Adipocyte (in vitro differentiated cells): ENCODE results near the gene AFAP1.

Experiments
- DNase-seq: peaks from one replicate; pipeline ENCODE4 v3.0.0-alpha.2; 2015; ENCODE audit warnings: low read depth
- H3K27me3 ChIP-seq: replicated peaks from 2 replicates; pipeline ENCODE4 v1.7.0; 2013; ENCODE audit warnings: mild to moderate bottlenecking, low read length, moderate library complexity; ENCODE audit not compliant: control insufficient read depth, insufficient read depth
- H3K36me3 ChIP-seq: 2 replicates; pipeline ENCODE4 v1.7.0; 2013; ENCODE audit warnings: low read length, mild to moderate bottlenecking, moderate library complexity; ENCODE audit not compliant: control insufficient read depth, insufficient read depth, severe bottlenecking
- H3K4me1 ChIP-seq: 2 replicates; pipeline ENCODE4 v1.7.0; 2013; ENCODE audit warnings: mild to moderate bottlenecking, low read length, moderate library complexity; ENCODE audit not compliant: control insufficient read depth, insufficient read depth
- H3K4me3 ChIP-seq: 2 replicates; pipeline ENCODE4 v1.7.0; 2013; ENCODE audit warnings: mild to moderate bottlenecking, low read length, moderate library complexity
- H3K9ac ChIP-seq: 2 replicates; pipeline ENCODE4 v1.7.0; 2013; ENCODE audit warnings: mild to moderate bottlenecking, low read length, moderate library complexity
- H3K9me3 ChIP-seq: 2 replicates; pipeline ENCODE4 v1.7.0; 2013; ENCODE audit warnings: mild to moderate bottlenecking, low read length, moderate library complexity; ENCODE audit not compliant: control insufficient read depth

Gene AFAP1

GRCh38 chr4:7821245-7822136 is 118.2 kb downstream of the AFAP1 start:
- peak overlapping the region; percentile 44 for H3K4me3 ChIP-seq
- no peaks in the 10 kb centered on the region for H3K27me3 ChIP-seq
- peak; percentile 48 for DNase-seq
- peak overlapping the region; percentile 55 for H3K9ac ChIP-seq
- H3K36me3 ChIP-seq, result peaks cover 46% of the 10 kb centered on the region
- no peaks in the 10 kb centered on the region for H3K9me3 ChIP-seq
- H3K4me1 ChIP-seq, result peaks cover 46% of the 10 kb centered on the region

- H3K9me3 ChIP-seq, result no peaks in the 10 kb centered on the region
Observed at GRCh38 chr4:7820031-7820818, 119.4 kb downstream of the AFAP1 start.

DNA sequence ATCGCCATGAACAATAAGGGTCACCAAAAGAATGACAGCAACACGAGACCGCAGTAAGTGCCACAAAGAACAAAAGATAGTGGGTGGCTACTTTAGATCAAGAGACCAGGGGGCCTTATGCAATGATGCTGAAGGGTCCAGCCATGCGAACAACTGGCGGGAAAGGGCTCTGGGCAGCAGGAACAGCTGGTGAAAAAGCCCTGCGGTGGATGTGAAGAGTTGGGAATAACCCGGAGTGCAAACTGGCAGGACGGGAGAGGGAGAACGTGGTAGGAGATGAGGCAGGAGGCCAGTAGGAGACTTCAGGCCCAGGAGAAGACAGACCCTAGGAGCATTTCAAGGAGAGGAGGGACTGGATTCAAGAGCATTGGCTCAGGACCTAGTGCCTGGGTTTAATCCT is 120.2 kb downstream of the AFAP1 start:
- no peak overlapping the region for H3K4me3 ChIP-seq
- peaks cover 52% of the 10 kb centered on the region for H3K36me3 ChIP-seq

More at GRCh38 chr4:7820031-7820818, 119.4 kb downstream of the AFAP1 start:
- Histone ChIP-seq H3K36me3 (peaks cover 50% of the 10 kb centered on the region), H3K27me3 (no peaks in the 10 kb centered on the region), H3K4me1 (peaks cover 46% of the 10 kb centered on the region), H3K9ac (peak overlapping the region; percentile 26), H3K4me3 (no peak overlapping the region)
- no peak for DNase-seq

GRCh38 chr4:7818399-7818911 is 121.2 kb downstream of the AFAP1 start:
- Histone ChIP-seq H3K9ac (no peak overlapping the region), H3K9me3 (no peaks in the 10 kb centered on the region), H3K4me3 (no peak overlapping the region), H3K4me1 (peaks cover 35% of the 10 kb centered on the region), H3K27me3 (no peaks in the 10 kb centered on the region), H3K36me3 (peaks cover 62% of the 10 kb centered on the region)
- no peak for DNase-seq

More for the DNA sequence above, 120.2 kb downstream of the AFAP1 start:
- H3K9ac ChIP-seq, result no peak overlapping the region
- peaks cover 44% of the 10 kb centered on the region for H3K4me1 ChIP-seq
- H3K27me3 ChIP-seq, result no peaks in the 10 kb centered on the region
- DNase-seq, result no peak
- no peaks in the 10 kb centered on the region for H3K9me3 ChIP-seq

DNA sequence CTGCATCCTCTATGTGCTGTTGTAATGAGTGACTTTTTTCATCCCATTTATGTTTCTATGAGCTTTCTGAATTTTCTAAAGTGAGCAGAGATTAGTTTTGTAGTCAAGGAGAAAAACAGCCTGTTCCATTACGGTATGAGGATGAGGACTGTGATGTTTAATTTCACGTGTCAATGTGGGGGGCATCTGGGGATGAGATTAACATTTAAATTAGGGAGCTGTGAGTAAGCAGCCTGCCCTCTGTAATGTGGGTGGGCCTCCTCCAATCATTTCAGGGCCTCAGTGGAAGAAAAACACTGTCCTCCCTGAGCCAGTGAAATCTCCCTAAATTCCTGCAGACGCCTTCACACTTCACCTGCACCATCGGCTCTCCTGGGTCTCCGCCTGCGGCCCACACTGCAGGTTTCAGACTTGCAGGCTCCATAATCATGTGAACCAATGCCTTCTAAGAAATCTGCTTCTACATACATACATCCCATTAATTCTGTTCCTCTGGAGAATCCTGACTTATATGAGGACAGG is 121.7 kb downstream of the AFAP1 start:
- H3K4me1 ChIP-seq, result peaks cover 33% of the 10 kb centered on the region
- no peaks in the 10 kb centered on the region for H3K9me3 ChIP-seq
- no peak for DNase-seq
- no peak overlapping the region for H3K9ac ChIP-seq
- peaks cover 67% of the 10 kb centered on the region for H3K36me3 ChIP-seq
- H3K27me3 ChIP-seq, result no peaks in the 10 kb centered on the region
- no peak overlapping the region for H3K4me3 ChIP-seq

DNA sequence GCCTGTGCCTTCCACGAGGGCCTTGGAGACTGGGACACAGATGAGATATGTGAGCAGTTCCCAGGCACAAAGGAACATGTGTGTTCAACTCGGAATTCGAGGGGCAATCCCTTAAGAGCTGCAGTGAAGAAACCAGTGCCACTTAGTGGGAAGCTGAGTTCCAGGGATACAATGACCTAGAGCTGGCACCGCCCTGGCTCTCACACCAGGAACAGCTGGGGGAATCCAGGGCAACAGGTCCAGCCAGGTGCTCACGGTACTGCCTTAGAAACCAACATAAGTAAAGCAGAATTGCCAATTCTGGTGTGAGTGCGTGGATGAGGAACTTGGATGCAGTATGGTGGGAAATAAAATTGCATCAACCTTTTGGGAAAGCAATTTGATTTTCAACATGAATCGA is 122.9 kb downstream of the AFAP1 start:
- peaks cover 33% of the 10 kb centered on the region for H3K4me1 ChIP-seq
- H3K4me3 ChIP-seq, result no peak overlapping the region
- no peak for DNase-seq
- peaks cover 73% of the 10 kb centered on the region for H3K36me3 ChIP-seq
- no peak overlapping the region for H3K9ac ChIP-seq
- H3K9me3 ChIP-seq, result no peaks in the 10 kb centered on the region
- H3K27me3 ChIP-seq, result no peaks in the 10 kb centered on the region

GRCh38 chr4:7815981-7816380 is 123.7 kb downstream of the AFAP1 start:
- peaks cover 33% of the 10 kb centered on the region for H3K4me1 ChIP-seq
- no peaks in the 10 kb centered on the region for H3K27me3 ChIP-seq
- no peak for DNase-seq
- H3K36me3 ChIP-seq, result peaks cover 73% of the 10 kb centered on the region
- no peak overlapping the region for H3K9ac ChIP-seq
- H3K4me3 ChIP-seq, result no peak overlapping the region
- H3K9me3 ChIP-seq, result no peaks in the 10 kb centered on the region

DNA sequence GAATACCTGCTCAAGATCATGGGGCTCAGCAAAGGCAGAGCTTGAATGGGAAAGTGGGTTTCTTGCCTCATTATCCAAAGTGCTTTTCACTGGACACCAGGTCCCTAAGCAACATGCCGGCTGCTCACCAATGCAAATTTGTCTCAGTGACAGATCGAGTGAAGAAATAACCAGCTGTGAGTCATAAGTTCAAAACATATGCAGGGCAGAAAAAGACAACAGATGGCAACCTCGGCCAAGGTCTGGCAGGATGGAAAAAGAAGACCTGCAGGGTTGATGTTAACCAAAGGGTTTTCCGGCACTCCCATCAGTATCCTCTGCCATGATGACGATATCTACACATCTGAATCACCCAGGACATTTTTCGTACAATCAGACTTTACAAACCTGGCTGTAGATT is 124.1 kb downstream of the AFAP1 start:
- no peak overlapping the region for H3K9ac ChIP-seq
- H3K27me3 ChIP-seq, result no peaks in the 10 kb centered on the region
- peaks cover 76% of the 10 kb centered on the region for H3K36me3 ChIP-seq
- H3K4me1 ChIP-seq, result peaks cover 29% of the 10 kb centered on the region
- no peaks in the 10 kb centered on the region for H3K9me3 ChIP-seq
- DNase-seq, result peak; percentile 79
- H3K4me3 ChIP-seq, result no peak overlapping the region

DNA sequence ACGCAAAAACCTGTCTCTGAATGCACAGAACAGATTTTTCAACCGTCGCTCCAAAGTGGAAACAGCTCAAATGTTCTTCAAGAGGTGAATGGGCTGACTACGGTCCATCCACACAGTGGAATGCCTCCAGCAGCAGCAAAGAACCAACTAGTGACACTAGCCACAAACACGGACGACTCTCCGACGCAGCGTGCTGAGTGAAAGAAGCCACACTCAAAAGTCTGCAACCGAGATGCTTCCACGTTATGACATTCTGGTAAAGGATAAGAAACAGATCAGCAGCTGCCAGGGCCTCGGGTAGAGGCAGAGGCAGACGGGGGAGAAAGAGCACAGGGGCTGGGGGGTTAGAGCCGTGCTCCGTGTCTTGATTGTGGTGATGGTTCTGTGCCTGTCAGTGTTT is 125.2 kb downstream of the AFAP1 start:
- DNase-seq, result no peak
- Histone ChIP-seq H3K9ac (no peak overlapping the region), H3K9me3 (no peaks in the 10 kb centered on the region), H3K4me3 (no peak overlapping the region), H3K4me1 (peaks cover 22% of the 10 kb centered on the region), H3K27me3 (no peaks in the 10 kb centered on the region), H3K36me3 (peaks cover 78% of the 10 kb centered on the region)

GRCh38 chr4:7813674-7814073 is 126.0 kb downstream of the AFAP1 start:
- H3K9ac ChIP-seq, result no peak overlapping the region
- peaks cover 78% of the 10 kb centered on the region for H3K36me3 ChIP-seq
- H3K27me3 ChIP-seq, result no peaks in the 10 kb centered on the region
- DNase-seq, result peak; percentile 47
- no peak overlapping the region for H3K4me3 ChIP-seq
- no peaks in the 10 kb centered on the region for H3K9me3 ChIP-seq
- H3K4me1 ChIP-seq, result peaks cover 26% of the 10 kb centered on the region

DNA sequence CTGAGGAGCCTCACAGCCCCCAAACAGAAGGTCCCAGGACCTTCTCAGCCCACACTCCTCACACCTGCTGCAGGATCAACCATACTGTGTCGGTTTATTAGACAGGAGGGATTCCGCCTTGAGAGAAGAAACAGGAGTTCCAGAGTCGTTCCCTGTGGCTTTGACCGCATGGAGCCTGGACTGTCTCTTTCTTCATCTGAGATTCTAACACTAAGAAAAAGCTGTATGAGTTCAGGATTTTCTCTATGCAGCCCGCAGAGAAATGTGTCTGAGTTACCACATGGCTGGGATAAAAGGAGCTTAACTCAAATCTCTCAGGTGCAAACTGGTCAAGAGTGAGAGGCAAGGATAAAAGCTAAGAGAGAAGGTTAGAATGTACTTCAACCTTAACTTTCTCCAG is 126.7 kb downstream of the AFAP1 start:
- H3K36me3 ChIP-seq, result peaks cover 78% of the 10 kb centered on the region
- no peak overlapping the region for H3K4me3 ChIP-seq
- DNase-seq, result no peak
- H3K4me1 ChIP-seq, result peaks cover 31% of the 10 kb centered on the region
- H3K27me3 ChIP-seq, result no peaks in the 10 kb centered on the region
- no peak overlapping the region for H3K9ac ChIP-seq
- no peaks in the 10 kb centered on the region for H3K9me3 ChIP-seq
